ENCODE data around the gene FARP1.
A peak's percentile ranks its signal among the peaks of the same experiment; 100 is the strongest.

The FARP1 gene

DNA sequence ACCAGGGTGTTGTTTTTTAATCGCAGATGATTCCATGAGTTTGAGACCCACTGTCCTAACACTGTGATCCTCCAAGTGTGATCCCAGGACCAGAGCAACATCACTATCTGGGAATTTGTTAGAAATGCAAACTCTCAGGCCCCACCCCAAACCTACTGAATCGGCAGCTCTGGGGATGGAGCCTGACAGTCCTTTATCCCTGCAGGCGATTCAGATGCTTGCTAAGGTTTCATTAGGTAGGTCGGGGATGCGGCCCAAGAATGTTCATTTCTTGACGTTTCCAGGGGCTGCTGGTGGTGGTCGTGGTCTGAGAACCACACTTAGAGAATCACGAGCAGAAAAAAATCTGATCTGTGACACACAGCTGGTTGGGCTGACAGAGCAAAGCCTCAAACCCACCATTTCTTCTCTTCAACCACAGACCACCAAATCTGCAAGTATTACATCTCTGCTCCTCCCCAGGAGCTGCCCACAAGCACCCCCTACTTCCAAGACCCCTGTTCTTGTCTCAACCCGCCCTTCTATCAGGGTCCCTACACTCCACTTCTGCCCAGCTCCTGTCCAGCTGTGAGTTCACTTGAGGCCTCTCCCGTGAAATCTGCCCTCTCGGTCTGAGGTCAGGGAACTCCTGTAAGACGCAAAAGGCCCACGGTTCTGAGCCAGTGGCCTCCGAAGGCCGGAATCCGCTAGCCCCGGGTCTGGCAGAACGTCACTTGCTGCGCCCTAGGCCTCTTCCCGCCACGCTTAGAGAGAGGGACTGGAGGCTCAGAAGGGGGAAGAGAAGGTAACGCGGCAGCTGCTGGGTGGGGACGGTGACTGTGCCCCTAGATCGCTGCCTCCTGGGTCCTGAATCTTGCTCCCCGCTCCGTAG, 1.1 kb upstream of the FARP1 start:
- TF ChIP-seq, protein P1, sequence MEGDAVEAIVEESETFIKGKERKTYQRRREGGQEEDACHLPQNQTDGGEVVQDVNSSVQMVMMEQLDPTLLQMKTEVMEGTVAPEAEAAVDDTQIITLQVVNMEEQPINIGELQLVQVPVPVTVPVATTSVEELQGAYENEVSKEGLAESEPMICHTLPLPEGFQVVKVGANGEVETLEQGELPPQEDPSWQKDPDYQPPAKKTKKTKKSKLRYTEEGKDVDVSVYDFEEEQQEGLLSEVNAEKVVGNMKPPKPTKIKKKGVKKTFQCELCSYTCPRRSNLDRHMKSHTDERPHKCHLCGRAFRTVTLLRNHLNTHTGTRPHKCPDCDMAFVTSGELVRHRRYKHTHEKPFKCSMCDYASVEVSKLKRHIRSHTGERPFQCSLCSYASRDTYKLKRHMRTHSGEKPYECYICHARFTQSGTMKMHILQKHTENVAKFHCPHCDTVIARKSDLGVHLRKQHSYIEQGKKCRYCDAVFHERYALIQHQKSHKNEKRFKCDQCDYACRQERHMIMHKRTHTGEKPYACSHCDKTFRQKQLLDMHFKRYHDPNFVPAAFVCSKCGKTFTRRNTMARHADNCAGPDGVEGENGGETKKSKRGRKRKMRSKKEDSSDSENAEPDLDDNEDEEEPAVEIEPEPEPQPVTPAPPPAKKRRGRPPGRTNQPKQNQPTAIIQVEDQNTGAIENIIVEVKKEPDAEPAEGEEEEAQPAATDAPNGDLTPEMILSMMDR (IDR thresholded peaks at IDR 0.05; ENCODE audit: low read depth, low read length): no peak
- peak overlapping the region; percentile 71 for H3K27ac ChIP-seq
- peaks cover 3% of the 10 kb centered on the region for H3K36me3 ChIP-seq
- peak overlapping the region; percentile 77 for H3K4me3 ChIP-seq (ENCODE audit: low read depth, low read length)
- H3K9me3 ChIP-seq (ENCODE audit: severe bottlenecking): no peaks in the 10 kb centered on the region
- DNase-seq: no peak
- no peaks in the 10 kb centered on the region for H3K27me3 ChIP-seq (ENCODE audit: insufficient read depth, low read depth, severe bottlenecking)

DNA sequence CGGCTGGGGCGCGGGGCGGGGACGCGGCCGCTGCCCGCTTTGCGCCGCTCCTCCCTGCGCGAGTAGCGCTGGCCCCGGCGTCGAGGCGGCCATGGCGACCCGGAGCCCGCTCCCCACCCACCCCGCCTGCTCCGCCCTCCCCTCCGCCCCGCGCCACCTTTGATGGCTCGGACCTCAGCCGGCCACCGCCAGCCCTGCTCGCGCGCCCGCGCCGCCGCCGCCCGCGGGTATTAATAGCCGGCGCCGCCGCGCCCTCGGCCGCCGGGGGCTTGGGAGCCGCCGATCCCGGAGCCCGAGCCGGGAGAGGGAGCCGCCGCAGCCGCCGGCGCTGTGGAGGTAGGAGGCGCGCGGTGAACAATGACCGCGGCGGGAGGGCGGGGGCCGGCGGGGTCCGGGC, 261 bp downstream of the FARP1 start:
- H3K36me3 ChIP-seq: peaks cover 4% of the 10 kb centered on the region
- TF ChIP-seq, protein P1 (IDR thresholded peaks at IDR 0.05; ENCODE audit: low read depth, low read length): no peak
- H3K9me3 ChIP-seq (ENCODE audit: severe bottlenecking): no peaks in the 10 kb centered on the region
- peak overlapping the region; percentile 80 for H3K27ac ChIP-seq
- DNase-seq: no peak
- peak overlapping the region; percentile 94 for H3K4me3 ChIP-seq (ENCODE audit: low read depth, low read length)
- H3K27me3 ChIP-seq (ENCODE audit: insufficient read depth, low read depth, severe bottlenecking): no peaks in the 10 kb centered on the region

DNA sequence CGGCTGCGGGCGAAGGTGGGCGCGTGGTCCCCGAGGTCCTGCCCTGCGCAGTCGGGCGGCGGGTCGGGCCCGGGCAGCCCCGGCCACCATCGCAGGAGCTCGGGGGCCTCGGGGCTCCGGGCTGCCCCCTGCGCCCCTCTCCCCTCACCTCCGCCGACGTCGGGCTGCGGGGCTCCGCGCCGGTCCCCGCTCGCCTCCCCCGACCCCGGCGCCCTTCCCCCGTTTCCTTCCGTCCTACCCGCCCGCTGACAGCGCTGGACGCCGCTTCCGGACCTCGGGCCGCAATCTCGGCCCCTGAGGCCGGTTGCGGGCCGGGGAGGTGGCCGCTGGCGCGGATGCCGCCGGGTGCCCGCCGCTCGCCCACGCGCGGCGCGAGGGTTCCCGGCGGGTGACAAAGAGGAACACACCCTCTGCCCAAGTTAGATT, 720 bp downstream of the FARP1 start:
- TF ChIP-seq, protein P1 (IDR thresholded peaks at IDR 0.05; ENCODE audit: low read depth, low read length): no peak
- no peaks in the 10 kb centered on the region for H3K27me3 ChIP-seq (ENCODE audit: insufficient read depth, low read depth, severe bottlenecking)
- H3K9me3 ChIP-seq (ENCODE audit: severe bottlenecking): no peaks in the 10 kb centered on the region
- peaks cover 9% of the 10 kb centered on the region for H3K36me3 ChIP-seq
- DNase-seq: no peak
- H3K4me3 ChIP-seq (ENCODE audit: low read depth, low read length): peak overlapping the region; percentile 94
- H3K27ac ChIP-seq: peak overlapping the region; percentile 80

DNA sequence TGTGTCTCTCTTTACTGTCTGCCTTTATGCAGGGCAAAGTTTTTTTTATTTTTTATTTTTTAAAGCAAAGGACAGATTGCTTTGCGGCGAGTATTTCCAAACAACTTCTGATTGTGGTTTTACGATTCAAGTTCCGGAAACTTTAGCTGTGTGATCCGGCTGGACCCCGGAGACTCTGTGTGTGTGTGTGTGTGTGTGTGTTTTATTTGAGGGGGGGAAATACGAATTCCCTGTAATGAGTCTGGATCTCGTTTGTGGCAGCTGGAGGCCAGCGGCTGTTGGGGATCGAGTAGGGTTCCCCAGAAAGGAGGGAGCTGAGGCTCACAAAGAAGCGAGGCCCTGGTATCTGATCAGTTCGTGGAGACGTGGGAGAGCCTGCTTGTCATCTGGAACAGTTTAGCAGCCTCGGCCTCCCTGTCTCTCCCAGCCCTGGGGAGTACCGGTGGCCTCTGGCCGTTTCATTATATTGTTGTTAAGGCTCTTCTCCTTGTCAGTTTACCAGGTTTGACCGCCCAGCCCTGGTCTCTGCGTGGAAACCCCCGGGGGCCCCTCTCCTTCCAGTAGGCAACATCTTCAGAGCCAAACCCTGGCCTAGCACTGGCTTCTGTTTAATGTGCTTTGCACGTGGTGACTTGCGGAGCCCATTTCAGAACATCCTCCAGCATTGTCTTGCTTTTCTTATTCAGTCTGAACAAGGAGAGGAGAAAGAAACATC, 1.3 kb downstream of the FARP1 start:
- Histone ChIP-seq H3K36me3 (peaks cover 13% of the 10 kb centered on the region), H3K27me3 (ENCODE audit: insufficient read depth, low read depth, severe bottlenecking) (no peaks in the 10 kb centered on the region), H3K27ac (peak overlapping the region; percentile 80), H3K9me3 (ENCODE audit: severe bottlenecking) (no peaks in the 10 kb centered on the region), H3K4me3 (ENCODE audit: low read depth, low read length) (peak overlapping the region; percentile 94)
- DNase-seq: no peak
- TF ChIP-seq, protein P1 (IDR thresholded peaks at IDR 0.05; ENCODE audit: low read depth, low read length): no peak

DNA sequence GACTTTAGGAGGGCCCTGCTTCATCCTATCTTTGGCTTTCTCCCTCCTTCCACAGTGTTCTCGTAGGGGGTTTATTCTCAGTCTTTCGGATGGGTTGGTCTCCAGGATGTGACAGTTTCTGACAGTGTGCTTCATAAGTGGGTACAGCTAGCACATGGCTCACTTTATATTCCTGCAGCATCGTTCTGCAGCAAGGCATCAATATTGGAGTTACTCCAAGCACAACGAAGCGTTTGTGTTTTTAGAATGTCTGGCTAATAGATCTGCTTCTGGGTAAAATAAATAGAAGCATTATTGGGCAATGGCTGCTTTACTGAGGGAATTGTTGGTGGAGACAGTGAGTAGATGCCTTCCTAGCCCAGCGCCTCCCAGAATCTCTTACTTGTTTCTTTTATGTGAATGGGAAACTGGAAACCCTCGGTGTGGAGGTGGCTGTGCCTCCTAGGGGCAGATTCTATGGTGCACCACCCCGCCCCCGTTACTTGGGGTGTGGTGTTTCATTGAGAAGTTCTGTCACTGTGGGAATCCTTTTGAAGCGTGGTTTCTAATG, 2.0 kb downstream of the FARP1 start:
- Histone ChIP-seq H3K9me3 (ENCODE audit: severe bottlenecking) (no peaks in the 10 kb centered on the region), H3K4me3 (ENCODE audit: low read depth, low read length) (peak overlapping the region; percentile 94), H3K27ac (peak overlapping the region; percentile 80), H3K27me3 (ENCODE audit: insufficient read depth, low read depth, severe bottlenecking) (no peaks in the 10 kb centered on the region), H3K36me3 (peaks cover 16% of the 10 kb centered on the region)
- peak; percentile 80 for DNase-seq
- TF ChIP-seq, protein P1 (IDR thresholded peaks at IDR 0.05; ENCODE audit: low read depth, low read length): peak; percentile 47
